ENCODE measurements around the gene EFCAB13.

EFCAB13 gene

DNA sequence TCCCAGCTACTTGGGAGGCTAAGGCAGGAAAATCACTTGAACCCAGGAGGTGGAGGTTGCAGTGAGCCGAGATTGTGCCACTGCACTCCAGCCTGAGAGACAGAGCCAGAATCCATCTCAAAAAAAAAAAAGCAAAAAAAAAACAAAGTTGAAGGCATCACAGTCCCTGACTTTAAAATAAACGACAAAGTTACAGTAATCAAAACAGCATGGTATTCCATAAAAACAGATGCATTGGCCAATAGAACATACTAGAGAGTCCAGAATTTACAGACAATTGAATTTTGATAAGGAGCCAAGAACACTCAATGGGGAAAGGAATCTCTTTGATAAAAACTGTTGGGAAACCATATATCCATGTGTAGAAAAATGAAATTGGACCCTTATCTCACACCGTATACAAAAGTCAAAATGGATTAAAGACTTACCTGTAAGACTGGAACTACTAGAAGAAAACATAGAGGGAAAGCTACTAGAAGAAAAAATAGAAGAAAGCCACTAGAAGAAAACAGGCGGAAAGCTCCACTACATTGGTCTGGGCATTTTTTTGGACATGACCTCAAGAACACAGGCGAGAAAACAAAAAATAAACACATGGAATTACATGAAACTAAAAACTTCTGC is 2.8 kb upstream of the EFCAB13 start:
- TF ChIP-seq, protein P1, sequence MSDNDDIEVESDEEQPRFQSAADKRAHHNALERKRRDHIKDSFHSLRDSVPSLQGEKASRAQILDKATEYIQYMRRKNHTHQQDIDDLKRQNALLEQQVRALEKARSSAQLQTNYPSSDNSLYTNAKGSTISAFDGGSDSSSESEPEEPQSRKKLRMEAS (IDR thresholded peaks at IDR 0.05; ENCODE audit: low read depth, low read length), result no peak
- TF ChIP-seq MYC (IDR thresholded peaks at IDR 0.05; ENCODE audit: low read depth, low read length) (no peak), POLR2A (IDR thresholded peaks at IDR 0.05; ENCODE audit: extremely low read depth, insufficient read length) (no peak)
- TF ChIP-seq, protein P2, sequence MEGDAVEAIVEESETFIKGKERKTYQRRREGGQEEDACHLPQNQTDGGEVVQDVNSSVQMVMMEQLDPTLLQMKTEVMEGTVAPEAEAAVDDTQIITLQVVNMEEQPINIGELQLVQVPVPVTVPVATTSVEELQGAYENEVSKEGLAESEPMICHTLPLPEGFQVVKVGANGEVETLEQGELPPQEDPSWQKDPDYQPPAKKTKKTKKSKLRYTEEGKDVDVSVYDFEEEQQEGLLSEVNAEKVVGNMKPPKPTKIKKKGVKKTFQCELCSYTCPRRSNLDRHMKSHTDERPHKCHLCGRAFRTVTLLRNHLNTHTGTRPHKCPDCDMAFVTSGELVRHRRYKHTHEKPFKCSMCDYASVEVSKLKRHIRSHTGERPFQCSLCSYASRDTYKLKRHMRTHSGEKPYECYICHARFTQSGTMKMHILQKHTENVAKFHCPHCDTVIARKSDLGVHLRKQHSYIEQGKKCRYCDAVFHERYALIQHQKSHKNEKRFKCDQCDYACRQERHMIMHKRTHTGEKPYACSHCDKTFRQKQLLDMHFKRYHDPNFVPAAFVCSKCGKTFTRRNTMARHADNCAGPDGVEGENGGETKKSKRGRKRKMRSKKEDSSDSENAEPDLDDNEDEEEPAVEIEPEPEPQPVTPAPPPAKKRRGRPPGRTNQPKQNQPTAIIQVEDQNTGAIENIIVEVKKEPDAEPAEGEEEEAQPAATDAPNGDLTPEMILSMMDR (IDR thresholded peaks at IDR 0.05; ENCODE audit: low read depth, low read length), result no peak
- no peak overlapping the region for H3K4me3 ChIP-seq (ENCODE audit: low read depth, low read length)
- DNase-seq (ENCODE audit: low read depth), result no peak

DNA sequence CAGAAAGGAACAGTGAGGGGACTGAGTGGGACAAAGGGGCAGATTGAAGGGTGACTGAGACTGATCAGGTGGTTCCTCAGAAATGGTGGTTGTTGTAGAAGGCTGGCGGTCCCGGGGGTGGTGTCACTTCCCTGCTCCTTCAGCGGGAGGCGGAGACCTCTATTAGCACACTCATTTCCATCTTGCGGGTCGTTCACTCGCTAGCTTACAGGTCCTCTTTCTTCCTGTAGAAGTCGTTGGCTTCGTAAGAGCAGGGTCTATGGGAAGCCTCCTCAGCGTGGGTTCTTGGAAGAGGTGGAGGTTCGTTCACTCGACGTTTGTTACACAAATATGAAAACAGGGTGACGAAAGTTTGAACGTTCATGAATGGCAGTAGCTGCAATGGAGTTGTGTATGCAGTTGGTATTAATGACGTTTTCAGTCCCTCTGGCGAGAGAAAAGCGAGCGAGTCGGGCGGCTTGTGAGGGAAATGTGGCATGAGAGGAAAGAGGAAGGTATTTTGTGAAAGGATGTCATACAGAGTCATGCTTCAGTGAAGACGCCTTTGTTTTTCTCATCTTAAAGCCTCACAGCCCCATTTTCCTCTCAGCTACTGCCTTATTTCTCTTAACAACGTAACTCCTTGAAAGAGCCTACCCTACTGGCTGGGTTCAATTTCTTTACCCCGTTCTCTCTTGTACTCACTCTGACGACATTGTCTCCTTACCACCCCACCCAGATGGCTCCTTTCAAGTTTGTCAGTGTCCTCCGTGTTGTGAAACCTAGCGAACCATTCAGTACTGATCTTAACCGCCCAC is 667 bp downstream of the EFCAB13 start:
- TF ChIP-seq, protein P1 (IDR thresholded peaks at IDR 0.05; ENCODE audit: low read depth, low read length), result peak; percentile 28; the same call in 1 of the 2 replicates
- TF ChIP-seq POLR2A (IDR thresholded peaks at IDR 0.05; ENCODE audit: extremely low read depth, insufficient read length) (no peak), MYC (IDR thresholded peaks at IDR 0.05; ENCODE audit: low read depth, low read length) (peak; percentile 52)
- TF ChIP-seq, protein P2 (IDR thresholded peaks at IDR 0.05; ENCODE audit: low read depth, low read length), result no peak
- peak; percentile 88 for DNase-seq (ENCODE audit: low read depth)
- peak overlapping the region; percentile 85 for H3K4me3 ChIP-seq (ENCODE audit: low read depth, low read length)

DNA sequence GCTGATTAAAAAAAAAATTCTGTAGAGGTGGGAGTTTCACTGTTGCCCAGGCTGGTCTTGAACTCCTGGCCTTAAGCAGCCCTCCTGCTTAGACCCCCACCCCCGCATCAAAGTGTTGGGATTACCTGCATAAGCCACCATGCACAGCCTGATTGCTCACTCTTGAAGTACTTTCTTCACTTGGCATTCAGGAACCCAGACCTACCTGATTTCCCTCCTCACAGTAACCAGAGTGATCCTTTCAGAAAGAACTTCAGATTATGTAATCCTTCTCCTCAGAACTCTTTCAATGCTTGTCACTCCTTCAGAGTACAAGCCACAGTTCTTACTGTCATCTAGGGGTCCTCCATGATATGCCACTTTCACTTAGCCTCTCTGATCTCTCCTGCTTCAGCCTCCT is 1.4 kb downstream of the EFCAB13 start:
- peak overlapping the region; percentile 85 for H3K4me3 ChIP-seq (ENCODE audit: low read depth, low read length)
- TF ChIP-seq POLR2A (IDR thresholded peaks at IDR 0.05; ENCODE audit: extremely low read depth, insufficient read length) (no peak), MYC (IDR thresholded peaks at IDR 0.05; ENCODE audit: low read depth, low read length) (no peak)
- TF ChIP-seq, protein P1 (IDR thresholded peaks at IDR 0.05; ENCODE audit: low read depth, low read length), result no peak
- TF ChIP-seq, protein P2 (IDR thresholded peaks at IDR 0.05; ENCODE audit: low read depth, low read length), result no peak
- DNase-seq (ENCODE audit: low read depth), result peak; percentile 24

DNA sequence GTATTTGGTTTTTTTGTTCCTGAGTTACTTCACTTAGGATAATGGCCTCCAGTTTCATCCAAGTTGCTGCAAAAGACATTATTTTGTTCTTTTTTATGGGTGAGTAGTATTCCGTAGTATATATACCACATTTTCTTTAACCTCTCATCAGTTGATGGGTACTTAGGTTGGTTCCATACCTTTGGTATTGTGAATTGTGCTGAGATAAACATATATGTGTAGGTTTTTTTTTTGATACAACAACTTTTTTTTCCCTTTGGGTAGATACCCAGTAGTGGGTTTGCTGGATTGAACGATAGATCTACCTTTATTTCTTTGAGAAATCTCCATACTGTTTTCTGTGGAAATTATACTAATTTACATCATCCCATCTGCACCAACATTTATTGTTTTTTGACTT is 6.8 kb downstream of the EFCAB13 start:
- TF ChIP-seq MYC (IDR thresholded peaks at IDR 0.05; ENCODE audit: low read depth, low read length) (no peak), POLR2A (IDR thresholded peaks at IDR 0.05; ENCODE audit: extremely low read depth, insufficient read length) (no peak)
- TF ChIP-seq, protein P2 (IDR thresholded peaks at IDR 0.05; ENCODE audit: low read depth, low read length), result no peak
- TF ChIP-seq, protein P1 (IDR thresholded peaks at IDR 0.05; ENCODE audit: low read depth, low read length), result no peak
- DNase-seq (ENCODE audit: low read depth), result no peak
- no peak overlapping the region for H3K4me3 ChIP-seq (ENCODE audit: low read depth, low read length)

DNA sequence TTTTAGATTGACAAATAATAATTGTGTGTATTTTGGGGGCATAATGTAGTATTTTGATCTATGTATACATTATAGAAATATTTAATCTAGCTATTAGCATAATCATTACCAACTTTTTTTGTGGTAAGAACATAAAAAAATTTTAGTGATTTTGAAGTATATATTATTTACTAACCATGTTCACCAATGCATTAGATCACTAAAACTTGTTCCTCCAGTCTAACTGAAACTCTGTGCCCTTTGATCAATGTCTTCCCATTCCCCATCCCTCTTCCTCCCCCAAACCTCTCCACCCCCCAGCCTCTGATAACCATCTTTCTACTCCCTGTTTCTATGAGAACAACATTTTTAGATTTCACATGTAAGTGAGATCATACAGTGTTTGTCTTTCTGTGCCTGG is 8.5 kb downstream of the EFCAB13 start:
- TF ChIP-seq, protein P2 (IDR thresholded peaks at IDR 0.05; ENCODE audit: low read depth, low read length), result no peak
- TF ChIP-seq, protein P1 (IDR thresholded peaks at IDR 0.05; ENCODE audit: low read depth, low read length), result no peak
- H3K4me3 ChIP-seq (ENCODE audit: low read depth, low read length), result no peak overlapping the region

More for the DNA sequence above, 8.5 kb downstream of the EFCAB13 start:
- no peak for DNase-seq (ENCODE audit: low read depth)

Measured in NB4 (cell line).